ENCODE results near the gene LCNL1.

LCNL1 gene

DNA sequence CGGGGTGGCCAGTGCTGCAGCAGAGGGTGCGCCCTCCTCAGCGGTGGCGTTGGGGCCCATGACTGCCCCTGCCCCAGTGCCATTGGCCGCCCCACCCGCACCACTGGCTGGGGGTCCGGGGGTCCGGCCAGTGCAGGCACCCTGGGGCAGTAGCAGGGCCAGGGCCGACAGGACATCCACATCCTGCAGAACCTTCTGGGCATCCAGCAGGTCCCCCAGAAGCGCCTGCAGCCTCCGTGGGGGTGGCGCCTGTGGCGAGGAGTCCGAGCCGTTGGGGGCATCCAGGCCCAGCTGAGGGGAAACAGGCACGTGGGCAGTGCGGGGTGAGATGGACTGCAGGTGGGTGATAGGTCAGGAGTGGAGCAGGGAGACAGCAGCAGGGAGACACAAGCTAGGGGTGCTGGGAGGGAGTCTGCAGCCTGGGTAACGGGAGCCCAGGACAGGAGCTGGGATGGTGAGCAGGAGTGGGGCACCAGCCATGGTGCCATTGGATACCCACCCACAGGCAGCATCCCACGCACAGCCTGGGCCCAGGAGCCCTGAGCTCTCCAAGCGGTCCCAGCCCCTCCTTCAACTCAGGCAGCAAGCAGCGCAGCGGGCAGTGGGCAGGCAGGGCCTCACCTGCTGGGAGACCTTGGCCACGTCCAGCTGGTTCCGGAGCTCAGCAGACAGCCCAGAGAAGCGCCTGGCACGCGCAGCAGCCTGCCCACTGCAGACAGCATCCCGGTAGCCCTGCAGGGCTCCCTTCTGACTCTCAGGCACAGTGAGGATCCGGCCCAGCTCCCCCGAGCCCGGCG is 38.2 kb downstream of the LCNL1 start:
- no peak overlapping the region for H2AK5ac ChIP-seq (ENCODE audit: low read length)
- peaks cover 15% of the 10 kb centered on the region for H3K9me3 ChIP-seq (ENCODE audit: insufficient read depth, low read depth, low read length)
- no peak overlapping the region for H2AFZ ChIP-seq (ENCODE audit: insufficient read depth, low read length, poor library complexity)
- H2BK12ac ChIP-seq (ENCODE audit: low read length) = no peak overlapping the region
- H2BK5ac ChIP-seq (ENCODE audit: low read depth, low read length, poor library complexity) = no peak overlapping the region
- no peak overlapping the region for H4K12ac ChIP-seq (ENCODE audit: low read depth, low read length)
- no peaks in the 10 kb centered on the region for H3K79me1 ChIP-seq (ENCODE audit: low read length)
- no peak overlapping the region for H3K4me3 ChIP-seq (ENCODE audit: low read depth, low read length)
- H3K27ac ChIP-seq (ENCODE audit: low read depth, low read length) = no peak overlapping the region
- H3K79me2 ChIP-seq (ENCODE audit: control insufficient read depth, insufficient read depth, low read length, poor library complexity) = no peaks in the 10 kb centered on the region
- H3K36me3 ChIP-seq (ENCODE audit: control insufficient read depth in 1 of 2, insufficient read depth in 2 of 2, low read length in 2 of 2) = no peaks in the 10 kb centered on the region
- no peak overlapping the region for H3K4ac ChIP-seq (ENCODE audit: low read depth, low read length)
- no peak overlapping the region for H3K18ac ChIP-seq (ENCODE audit: low read length)
- no peak overlapping the region for H3K4me2 ChIP-seq (ENCODE audit: low read length)
- H3K23ac ChIP-seq (ENCODE audit: low read length) = no peak overlapping the region
- H4K91ac ChIP-seq (ENCODE audit: low read depth, low read length) = no peak overlapping the region
- DNase-seq = no peak
- H3K9ac ChIP-seq (ENCODE audit: low read length) = no peak overlapping the region
- no peak overlapping the region for H3K14ac ChIP-seq (ENCODE audit: low read length)
- no peaks in the 10 kb centered on the region for H3K4me1 ChIP-seq (ENCODE audit: control insufficient read depth in 1 of 2, insufficient read depth in 2 of 2, low read length in 2 of 2)
- WGBS (ENCODE audit: extremely low coverage, insufficient coverage, insufficient read length) = no CpG with 5 or more reads among the region's 32 CpGs
- no peaks in the 10 kb centered on the region for H3K27me3 ChIP-seq (ENCODE audit: insufficient read depth, low read length)
- no peak overlapping the region for H2BK120ac ChIP-seq (ENCODE audit: insufficient read depth, low read length, poor library complexity)
- no peak overlapping the region for H4K8ac ChIP-seq (ENCODE audit: low read depth, low read length)

DNA sequence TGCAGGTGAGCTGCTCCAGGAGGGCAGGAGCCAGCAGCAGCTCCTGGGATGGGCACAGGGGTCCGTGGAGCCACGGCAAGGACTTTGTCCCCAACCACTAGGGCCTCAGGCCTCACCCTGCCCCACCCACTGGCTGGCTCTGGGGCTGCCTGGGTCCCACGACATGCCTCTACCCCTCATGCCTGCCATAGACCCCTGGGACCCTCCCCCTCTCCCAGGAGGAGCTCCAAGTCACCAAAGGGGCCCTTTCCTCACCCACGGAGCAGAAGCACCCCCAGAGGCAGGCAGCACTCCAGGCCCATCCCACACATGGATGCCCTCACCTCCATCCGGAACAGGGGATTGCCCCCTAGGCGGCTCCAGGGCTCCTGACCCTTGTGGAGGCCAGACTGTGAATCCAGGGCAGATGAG is 38.8 kb downstream of the LCNL1 start:
- Histone ChIP-seq H4K91ac (ENCODE audit: low read depth, low read length) (no peak overlapping the region), H3K79me2 (ENCODE audit: control insufficient read depth, insufficient read depth, low read length, poor library complexity) (no peaks in the 10 kb centered on the region), H3K27ac (ENCODE audit: low read depth, low read length) (no peak overlapping the region), H4K12ac (ENCODE audit: low read depth, low read length) (no peak overlapping the region), H3K14ac (ENCODE audit: low read length) (no peak overlapping the region), H3K9me3 (ENCODE audit: insufficient read depth, low read depth, low read length) (peaks cover 10% of the 10 kb centered on the region), H2AK5ac (ENCODE audit: low read length) (no peak overlapping the region), H3K4me1 (ENCODE audit: control insufficient read depth in 1 of 2, insufficient read depth in 2 of 2, low read length in 2 of 2) (no peaks in the 10 kb centered on the region), H3K79me1 (ENCODE audit: low read length) (no peaks in the 10 kb centered on the region), H3K4ac (ENCODE audit: low read depth, low read length) (no peak overlapping the region), H3K4me2 (ENCODE audit: low read length) (no peak overlapping the region), H2AFZ (ENCODE audit: insufficient read depth, low read length, poor library complexity) (no peak overlapping the region), H3K36me3 (ENCODE audit: control insufficient read depth in 1 of 2, insufficient read depth in 2 of 2, low read length in 2 of 2) (no peaks in the 10 kb centered on the region), H4K8ac (ENCODE audit: low read depth, low read length) (no peak overlapping the region), H2BK12ac (ENCODE audit: low read length) (no peak overlapping the region), H3K18ac (ENCODE audit: low read length) (no peak overlapping the region), H3K27me3 (ENCODE audit: insufficient read depth, low read length) (no peaks in the 10 kb centered on the region), H2BK120ac (ENCODE audit: insufficient read depth, low read length, poor library complexity) (no peak overlapping the region), H3K4me3 (ENCODE audit: low read depth, low read length) (no peak overlapping the region), H3K9ac (ENCODE audit: low read length) (no peak overlapping the region), H3K23ac (ENCODE audit: low read length) (no peak overlapping the region), H2BK5ac (ENCODE audit: low read depth, low read length, poor library complexity) (no peak overlapping the region)
- no peak for DNase-seq
- no CpG with 5 or more reads among the region's 6 CpGs for WGBS (ENCODE audit: extremely low coverage, insufficient coverage, insufficient read length)

DNA sequence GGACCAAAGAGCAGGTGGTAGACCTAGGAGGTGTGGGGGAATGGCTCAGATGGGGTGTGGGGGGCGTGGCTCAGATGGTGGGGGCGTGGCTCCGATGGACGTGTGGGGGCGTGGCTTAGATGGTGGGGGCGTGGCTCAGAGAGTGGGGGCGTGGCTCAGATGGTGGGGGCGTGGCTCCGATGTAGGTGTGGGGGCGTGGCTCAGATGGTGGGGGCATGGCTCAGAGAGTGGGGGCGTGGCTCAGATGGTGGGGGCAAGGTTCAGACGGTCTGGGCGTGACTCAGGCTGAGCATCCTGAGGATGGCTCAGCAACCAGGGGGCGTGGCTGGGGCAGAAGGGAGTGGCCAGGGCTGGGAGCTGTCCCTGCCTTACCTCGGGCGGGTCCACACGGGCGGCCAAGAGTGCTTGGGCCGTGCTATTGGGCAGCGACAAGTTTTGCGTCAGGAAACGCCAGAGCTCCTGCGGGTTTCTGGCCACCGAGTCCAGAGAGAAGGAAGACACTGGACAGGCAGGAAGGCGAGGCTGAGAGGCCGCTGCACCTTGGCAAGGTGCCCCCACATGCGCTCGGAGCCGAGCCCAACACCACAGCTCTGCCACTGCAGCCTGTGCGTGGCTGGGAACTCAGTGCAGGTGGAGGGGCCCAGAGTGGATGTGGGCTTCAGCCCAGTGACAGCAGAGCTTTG is 39.3 kb downstream of the LCNL1 start:
- H3K4me3 ChIP-seq (ENCODE audit: low read depth, low read length) = peak overlapping the region; percentile 2
- no peaks in the 10 kb centered on the region for H3K79me2 ChIP-seq (ENCODE audit: control insufficient read depth, insufficient read depth, low read length, poor library complexity)
- no peak overlapping the region for H4K8ac ChIP-seq (ENCODE audit: low read depth, low read length)
- H3K14ac ChIP-seq (ENCODE audit: low read length) = no peak overlapping the region
- no peak overlapping the region for H2AFZ ChIP-seq (ENCODE audit: insufficient read depth, low read length, poor library complexity)
- no peaks in the 10 kb centered on the region for H3K4me1 ChIP-seq (ENCODE audit: control insufficient read depth in 1 of 2, insufficient read depth in 2 of 2, low read length in 2 of 2)
- H3K79me1 ChIP-seq (ENCODE audit: low read length) = no peaks in the 10 kb centered on the region
- H2BK120ac ChIP-seq (ENCODE audit: insufficient read depth, low read length, poor library complexity) = no peak overlapping the region
- H4K91ac ChIP-seq (ENCODE audit: low read depth, low read length) = no peak overlapping the region
- H3K4me2 ChIP-seq (ENCODE audit: low read length) = no peak overlapping the region
- H3K4ac ChIP-seq (ENCODE audit: low read depth, low read length) = no peak overlapping the region
- no peak overlapping the region for H3K9ac ChIP-seq (ENCODE audit: low read length)
- no CpG with 5 or more reads among the region's 30 CpGs for WGBS (ENCODE audit: extremely low coverage, insufficient coverage, insufficient read length)
- no peak overlapping the region for H3K27ac ChIP-seq (ENCODE audit: low read depth, low read length)
- peak; percentile 83 to 86 for DNase-seq
- H4K12ac ChIP-seq (ENCODE audit: low read depth, low read length) = no peak overlapping the region
- H3K9me3 ChIP-seq (ENCODE audit: insufficient read depth, low read depth, low read length) = peaks cover 6% of the 10 kb centered on the region
- no peak overlapping the region for H3K18ac ChIP-seq (ENCODE audit: low read length)
- no peak overlapping the region for H3K23ac ChIP-seq (ENCODE audit: low read length)
- H2BK12ac ChIP-seq (ENCODE audit: low read length) = no peak overlapping the region
- H2BK5ac ChIP-seq (ENCODE audit: low read depth, low read length, poor library complexity) = no peak overlapping the region
- peaks cover 4% of the 10 kb centered on the region for H3K27me3 ChIP-seq (ENCODE audit: insufficient read depth, low read length)
- H3K36me3 ChIP-seq (ENCODE audit: control insufficient read depth in 1 of 2, insufficient read depth in 2 of 2, low read length in 2 of 2) = no peaks in the 10 kb centered on the region
- H2AK5ac ChIP-seq (ENCODE audit: low read length) = no peak overlapping the region

DNA sequence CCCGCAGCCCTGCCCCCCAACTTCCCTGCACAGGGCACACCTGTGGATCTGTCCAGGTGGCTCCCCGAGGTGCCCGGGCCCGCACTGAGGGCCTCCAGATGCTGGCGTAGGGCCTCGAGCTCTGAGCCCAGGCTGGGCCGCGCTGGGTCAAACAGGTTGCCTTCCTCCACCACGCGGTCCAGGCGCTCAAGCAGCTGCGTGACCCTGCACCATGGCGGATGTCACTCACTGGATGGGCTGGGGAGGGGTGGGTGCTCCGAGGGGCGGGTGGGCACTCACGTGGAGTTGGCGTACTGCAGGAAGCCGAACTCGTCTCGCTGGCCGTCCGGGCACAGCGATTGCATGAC is 39.8 kb downstream of the LCNL1 start:
- WGBS (ENCODE audit: extremely low coverage, insufficient coverage, insufficient read length) = no CpG with 5 or more reads among the region's 23 CpGs
- no peaks in the 10 kb centered on the region for H3K36me3 ChIP-seq (ENCODE audit: control insufficient read depth in 1 of 2, insufficient read depth in 2 of 2, low read length in 2 of 2)
- no peak overlapping the region for H3K4me2 ChIP-seq (ENCODE audit: low read length)
- no peak overlapping the region for H4K12ac ChIP-seq (ENCODE audit: low read depth, low read length)
- H3K9ac ChIP-seq (ENCODE audit: low read length) = no peak overlapping the region
- DNase-seq = no peak
- H3K9me3 ChIP-seq (ENCODE audit: insufficient read depth, low read depth, low read length) = peaks cover 7% of the 10 kb centered on the region
- no peak overlapping the region for H3K27ac ChIP-seq (ENCODE audit: low read depth, low read length)
- no peak overlapping the region for H3K18ac ChIP-seq (ENCODE audit: low read length)
- no peak overlapping the region for H2BK12ac ChIP-seq (ENCODE audit: low read length)
- no peak overlapping the region for H2AFZ ChIP-seq (ENCODE audit: insufficient read depth, low read length, poor library complexity)
- H4K8ac ChIP-seq (ENCODE audit: low read depth, low read length) = no peak overlapping the region
- no peak overlapping the region for H2BK5ac ChIP-seq (ENCODE audit: low read depth, low read length, poor library complexity)
- no peak overlapping the region for H3K14ac ChIP-seq (ENCODE audit: low read length)
- H4K91ac ChIP-seq (ENCODE audit: low read depth, low read length) = no peak overlapping the region
- H3K4me1 ChIP-seq (ENCODE audit: control insufficient read depth in 1 of 2, insufficient read depth in 2 of 2, low read length in 2 of 2) = peaks cover 0 to 2% of the 10 kb centered on the region in 2 experiments
- no peak overlapping the region for H2AK5ac ChIP-seq (ENCODE audit: low read length)
- peaks cover 8% of the 10 kb centered on the region for H3K27me3 ChIP-seq (ENCODE audit: insufficient read depth, low read length)
- no peak overlapping the region for H3K4me3 ChIP-seq (ENCODE audit: low read depth, low read length)
- no peaks in the 10 kb centered on the region for H3K79me2 ChIP-seq (ENCODE audit: control insufficient read depth, insufficient read depth, low read length, poor library complexity)
- no peak overlapping the region for H3K23ac ChIP-seq (ENCODE audit: low read length)
- no peak overlapping the region for H3K4ac ChIP-seq (ENCODE audit: low read depth, low read length)
- H2BK120ac ChIP-seq (ENCODE audit: insufficient read depth, low read length, poor library complexity) = no peak overlapping the region
- no peaks in the 10 kb centered on the region for H3K79me1 ChIP-seq (ENCODE audit: low read length)

Data from trophoblast cell (in vitro differentiated cells and primary cell).